Fibroblast of lung (primary cell): ENCODE measurements around the gene PRSS1. TPM values are rescaled to one million over a fixed set of nuclear protein-coding genes. Genes with fewer than 3 reads are reported as not detected.

Experiments
- DNase-seq, 2 donors: peaks; one replicate each; pipeline versions ENCODE4 v3.0.0 to v3.0.0-alpha.2; 2010; ENCODE audit warnings: low read depth in 2 of 2
- H2AFZ ChIP-seq: 2 replicates; pipeline ENCODE4 v1.5.1; 2012; ENCODE audit warnings: low read length, control low read depth, inconsistent platforms
- H3K27ac ChIP-seq: 2 replicates; pipeline ENCODE4 v1.5.1; 2011; ENCODE audit warnings: low read length, control low read depth; ENCODE audit not compliant: insufficient read depth
- H3K27me3 ChIP-seq: 2 replicates; pipeline ENCODE4 v1.5.1; 2011; ENCODE audit warnings: mild to moderate bottlenecking, low read length; ENCODE audit not compliant: control insufficient read depth, insufficient read depth
- H3K36me3 ChIP-seq: 2 replicates; pipeline ENCODE4 v1.5.1; 2011; ENCODE audit warnings: low read length; ENCODE audit not compliant: control insufficient read depth, insufficient read depth
- H3K4me1 ChIP-seq: 2 replicates; pipeline ENCODE4 v1.5.1; 2011; ENCODE audit warnings: low read length; ENCODE audit not compliant: control insufficient read depth, insufficient read depth; ENCODE audit errors: extremely low read depth
- H3K4me2 ChIP-seq: 2 replicates; pipeline ENCODE4 v1.5.1; 2011; ENCODE audit warnings: low read length, control low read depth; ENCODE audit not compliant: insufficient read depth; ENCODE audit errors: extremely low read depth
- H3K4me3 ChIP-seq, 4 experiments: fragments of 200-600 bp in 1 of 4; sonication (generic) in 1 of 4; replicated peaks in 1 of 4; 2 replicates each; pipeline ENCODE4 v1.5.1; 2011 to 2016; ENCODE audit warnings: low read length in 4 of 4, low read depth in 3 of 4, mild to moderate bottlenecking in 3 of 4, control low read depth in 2 of 4, inconsistent platforms in 1 of 4, mixed read lengths in 1 of 4; ENCODE audit not compliant: insufficient read depth in 1 of 4; ENCODE audit errors: control extremely low read depth in 1 of 4
- H3K79me2 ChIP-seq: 2 replicates; pipeline ENCODE4 v1.5.1; 2012; ENCODE audit warnings: mild to moderate bottlenecking, low read length, inconsistent platforms; ENCODE audit not compliant: control insufficient read depth, insufficient read depth
- H3K9ac ChIP-seq: 2 replicates; pipeline ENCODE4 v1.5.1; 2011; ENCODE audit warnings: mild to moderate bottlenecking, low read length, control low read depth; ENCODE audit not compliant: insufficient read depth
- H3K9me3 ChIP-seq: 2 replicates; pipeline ENCODE4 v1.5.1; 2012; ENCODE audit warnings: low read depth, low read length; ENCODE audit not compliant: control insufficient read depth, insufficient read depth
- H4K20me1 ChIP-seq: 2 replicates; pipeline ENCODE4 v1.5.1; 2011; ENCODE audit warnings: low read length; ENCODE audit not compliant: control insufficient read depth, insufficient read depth; ENCODE audit errors: extremely low read depth
- CTCF ChIP-seq, 2 donors: IDR thresholded peaks in 1 of 2; conservative IDR thresholded peaks in 1 of 2; 1 replicate in 1 of 2; 2 replicates in 1 of 2; pipeline ENCODE4 v1.5.1; 2011 to 2012; ENCODE audit warnings: low read length in 2 of 2, control low read depth in 1 of 2, inconsistent platforms in 1 of 2, low read depth in 1 of 2, mild to moderate bottlenecking in 1 of 2
- EZH2 ChIP-seq: IDR thresholded peaks from 2 replicates; pipeline ENCODE4 v1.5.1; 2012; ENCODE audit warnings: low read length, control low read depth, mild to moderate bottlenecking; ENCODE audit errors: missing control alignments
- polyA plus RNA-seq, 2 donors: library from polyadenylated mRNA; depleted of rRNA in 1 of 2; stranded (reverse) in 1 of 2; unstranded in 1 of 2; fragments of >200 nt; gene quantifications; 2 replicates each; pipeline ENCODE4 v1.2.1, GENCODE V29; 2011 to 2012; ENCODE audit warnings: missing spikeins in 1 of 2
- total RNA-seq: library from RNA; depleted of rRNA; stranded (reverse); fragments of >200 nt; gene quantifications from 2 replicates; pipeline ENCODE4 v1.2.1, GENCODE V29; 2014

The PRSS1 gene
- total and polyA plus RNA-seq, 2 donors (not counting 1 experiment from before 2014, with no cell fraction given): not detected

- Histone ChIP-seq H2AFZ (no peak overlapping the region), H3K4me2 (no peak overlapping the region), H3K79me2 (no peaks in the 10 kb centered on the region), H3K4me3 (no peak overlapping the region), H3K4me1 (no peaks in the 10 kb centered on the region), H3K27me3 (peaks cover 12% of the 10 kb centered on the region), H3K36me3 (no peaks in the 10 kb centered on the region), H3K27ac (no peak overlapping the region), H3K9me3 (no peaks in the 10 kb centered on the region), H3K9ac (no peak overlapping the region), H4K20me1 (no peaks in the 10 kb centered on the region)
- DNase-seq: no peak
- TF ChIP-seq EZH2 (no peak), CTCF (conservative IDR thresholded peaks at IDR 0.05 in 1 of 2, IDR thresholded peaks at IDR 0.05 in 1 of 2; ENCODE audit: low read depth in 1 of 2, low read length in 2 of 2) (no peak)
Observed at GRCh38 chr7:142787783-142788182, 38.5 kb downstream of the PRSS1 start.

- no peaks in the 10 kb centered on the region for H3K9me3 ChIP-seq
- peaks cover 14% of the 10 kb centered on the region for H3K27me3 ChIP-seq
- H3K27ac ChIP-seq: no peak overlapping the region
- DNase-seq: no peak
- H3K4me2 ChIP-seq: no peak overlapping the region
- no peaks in the 10 kb centered on the region for H3K36me3 ChIP-seq
- H3K9ac ChIP-seq: no peak overlapping the region
- no peaks in the 10 kb centered on the region for H3K79me2 ChIP-seq
- no peaks in the 10 kb centered on the region for H4K20me1 ChIP-seq
- no peaks in the 10 kb centered on the region for H3K4me1 ChIP-seq
- H2AFZ ChIP-seq: no peak overlapping the region
- no peak overlapping the region for H3K4me3 ChIP-seq
- TF ChIP-seq CTCF (conservative IDR thresholded peaks at IDR 0.05 in 1 of 2, IDR thresholded peaks at IDR 0.05 in 1 of 2; ENCODE audit: low read depth in 1 of 2, low read length in 2 of 2) (no peak), EZH2 (no peak)
Observed at GRCh38 chr7:142788303-142789289, 39.3 kb downstream of the PRSS1 start.

DNA sequence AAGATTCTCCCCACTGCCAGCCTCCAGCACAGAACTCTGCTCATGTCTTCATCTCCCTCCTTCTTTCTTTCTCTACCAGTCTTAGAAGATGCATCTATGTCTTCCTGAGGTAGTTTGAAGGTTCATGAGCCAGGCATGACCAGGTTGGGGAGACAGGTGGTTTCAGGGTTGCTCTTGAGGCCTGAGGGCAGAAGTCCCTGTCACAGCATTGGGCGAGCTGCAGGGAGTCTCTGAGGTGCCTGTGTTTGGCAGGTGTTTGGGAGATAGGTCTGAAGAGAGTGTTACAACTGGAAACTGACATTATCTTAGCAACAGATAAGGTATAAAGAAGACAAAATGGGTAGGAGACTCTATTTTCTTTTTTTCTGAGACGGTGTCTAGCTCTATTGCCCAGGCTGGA lies 40.2 kb downstream of the PRSS1 start:
- H3K27ac ChIP-seq: no peak overlapping the region
- no peaks in the 10 kb centered on the region for H3K36me3 ChIP-seq
- no peaks in the 10 kb centered on the region for H4K20me1 ChIP-seq
- no peak overlapping the region for H2AFZ ChIP-seq
- H3K4me1 ChIP-seq: no peaks in the 10 kb centered on the region
- no peaks in the 10 kb centered on the region for H3K79me2 ChIP-seq
- peaks cover 16% of the 10 kb centered on the region for H3K27me3 ChIP-seq
- TF ChIP-seq CTCF (conservative IDR thresholded peaks at IDR 0.05 in 1 of 2, IDR thresholded peaks at IDR 0.05 in 1 of 2; ENCODE audit: low read depth in 1 of 2, low read length in 2 of 2): no peak
- no peak for TF ChIP-seq EZH2
- no peak overlapping the region for H3K4me3 ChIP-seq
- no peak overlapping the region for H3K4me2 ChIP-seq
- H3K9ac ChIP-seq: no peak overlapping the region
- H3K9me3 ChIP-seq: no peaks in the 10 kb centered on the region
- DNase-seq: no peak
